K562 (cell line): ENCODE results near the gene CCT7. TPM values are rescaled to one million over a fixed set of nuclear protein-coding genes. Genes with fewer than 3 reads are reported as not detected.
A peak's percentile ranks its signal among the peaks of the same experiment; 100 is the strongest.

ENCODE experiments used
- C11orf30 ChIP-seq: fragments of 450-650 bp; IDR thresholded peaks from 2 replicates; pipeline ENCODE4 v1.6.1; 2016; ENCODE audit warnings: low read depth, mild to moderate bottlenecking
- HNRNPK ChIP-seq: fragments of 200-400 bp; formaldehyde crosslinking; IDR thresholded peaks from one replicate; pipeline ENCODE4 v1.6.1; 2018; ENCODE audit warnings: mild to moderate bottlenecking, low read depth, low read length; ENCODE audit not compliant: poor library complexity, severe bottlenecking
- HSF4 ChIP-seq: fragments of 250-450 bp; sonication (Bioruptor Pico); IDR thresholded peaks from 2 replicates; pipeline ENCODE4 v2.1.2; 2022; ENCODE audit warnings: mild to moderate bottlenecking, moderate library complexity, borderline replicate concordance
- PHTF2 ChIP-seq: fragments of 250-450 bp; sonication (Bioruptor Pico); IDR thresholded peaks from 2 replicates; pipeline ENCODE4 v1.5.0; 2021; ENCODE audit warnings: mild to moderate bottlenecking
- POLR2G ChIP-seq: fragments of 200-400 bp; formaldehyde crosslinking; IDR thresholded peaks from 2 replicates; pipeline ENCODE4 v1.6.1; 2017; ENCODE audit warnings: low read depth, mild to moderate bottlenecking, antibody characterized with exemption, low read length, moderate library complexity
- PTRF ChIP-seq: fragments of 450-650 bp; IDR thresholded peaks from 2 replicates; pipeline ENCODE4 v1.6.1; 2016; ENCODE audit warnings: mild to moderate bottlenecking, missing genetic modification characterization, missing compliant biosample characterization
- ZNF212 ChIP-seq: fragments of 450-650 bp; formaldehyde crosslinking; IDR thresholded peaks from 2 replicates; pipeline ENCODE4 v1.4.0; 2020; ENCODE audit warnings: mild to moderate bottlenecking
- polyA plus RNA-seq, 8 experiments: library from polyadenylated mRNA; depleted of rRNA in 4 of 8; stranded (reverse) in 5 of 8; unstranded in 3 of 8; fragments of >200 nt; fragmentation: Nextera tagmentation in 2 of 8; fragmentation: Illumina TruSeq in 1 of 8; extraction: Ambion mirVana in 2 of 8; extraction: Trizol in 1 of 8; gene quantifications; 2 replicates each; pipeline versions ENCODE4 v1.2.1 to v1.2.3, GENCODE V29; 2011 to 2014; ENCODE audit warnings: inconsistent platforms in 1 of 8, missing spikeins in 1 of 8
- total RNA-seq, 7 experiments: library from RNA; depleted of rRNA in 6 of 7; stranded (reverse); fragments of >200 nt in 6 of 7; fragmentation: Illumina TruSeq in 2 of 7; extraction: Trizol in 2 of 7; gene quantifications; 2 replicates each; pipeline versions ENCODE4 v1.2.1 to v1.2.3, GENCODE V29; 2011 to 2021; ENCODE audit warnings: low replicate concordance in 1 of 7
- TF ChIP-seq, protein P1 (sequence below): sonication (generic); formaldehyde crosslinking; IDR thresholded peaks from 2 replicates; pipeline ENCODE4 v1.8.1; 2023; ENCODE audit warnings: missing genetic modification reagents, mild to moderate bottlenecking, borderline replicate concordance
- TF ChIP-seq, protein P2 (sequence below): fragments of 450-650 bp; IDR thresholded peaks from 2 replicates; pipeline ENCODE4 v1.6.1; 2017; ENCODE audit warnings: antibody characterized with exemption, mild to moderate bottlenecking
- TF ChIP-seq, protein P3 (sequence below): fragments of 200-800 bp; sonication (Bioruptor generic); IDR thresholded peaks from 2 replicates; pipeline ENCODE4 v1.6.1; 2017; ENCODE audit warnings: missing genetic modification characterization, missing compliant biosample characterization

Gene CCT7
- total and polyA plus RNA-seq, 9 of the 15 experiments (the other 6 are each of a cell fraction or from before 2014, with no cell fraction given) = 326 to 856 (median 638) TPM

DNA sequence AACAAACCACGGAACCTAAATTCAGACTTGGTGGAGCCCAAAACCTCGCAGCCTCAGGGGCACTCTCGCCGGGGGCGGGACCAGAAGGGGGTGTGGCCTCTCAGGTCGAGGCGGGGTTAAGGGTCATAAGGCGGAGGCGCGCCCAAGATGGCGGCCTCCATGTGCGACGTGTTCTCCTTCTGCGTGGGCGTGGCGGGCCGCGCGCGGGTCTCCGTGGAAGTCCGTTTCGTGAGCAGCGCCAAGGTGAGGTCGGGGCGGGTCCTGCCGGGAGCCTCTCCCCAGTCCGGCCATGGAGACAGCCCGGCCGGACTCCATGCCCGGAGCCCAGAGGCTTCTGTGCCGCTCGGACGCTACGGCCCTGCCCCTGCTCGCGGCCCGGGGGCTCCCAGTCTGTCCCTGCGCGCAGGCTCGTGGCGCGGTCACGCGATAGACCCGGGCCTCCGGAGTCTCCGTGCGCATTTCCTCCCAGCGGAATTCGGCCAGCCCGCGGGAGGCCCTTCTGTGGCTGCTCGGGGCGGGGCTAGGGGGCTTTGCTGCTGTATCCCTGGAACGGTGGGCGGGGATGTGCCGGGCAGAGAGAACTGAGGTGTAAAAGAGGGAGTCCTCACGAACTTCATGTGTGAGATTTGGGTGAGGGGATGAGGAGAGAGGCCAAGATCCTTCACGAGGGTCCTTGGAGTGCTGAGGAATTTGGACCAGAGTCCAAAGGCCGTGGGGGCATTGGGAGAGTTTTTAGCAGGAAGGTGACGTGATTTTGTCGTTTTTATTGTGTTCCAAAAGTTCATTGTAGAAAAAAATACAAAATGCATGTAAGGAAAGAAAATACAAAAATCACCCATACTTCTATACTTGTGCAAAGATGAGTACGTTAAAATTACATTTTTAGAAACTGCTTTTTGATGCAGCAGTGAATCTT is 19.7 kb upstream of the CCT7 start, which contains the start of gene SMYD5 (continued):
- TF ChIP-seq, protein P1, sequence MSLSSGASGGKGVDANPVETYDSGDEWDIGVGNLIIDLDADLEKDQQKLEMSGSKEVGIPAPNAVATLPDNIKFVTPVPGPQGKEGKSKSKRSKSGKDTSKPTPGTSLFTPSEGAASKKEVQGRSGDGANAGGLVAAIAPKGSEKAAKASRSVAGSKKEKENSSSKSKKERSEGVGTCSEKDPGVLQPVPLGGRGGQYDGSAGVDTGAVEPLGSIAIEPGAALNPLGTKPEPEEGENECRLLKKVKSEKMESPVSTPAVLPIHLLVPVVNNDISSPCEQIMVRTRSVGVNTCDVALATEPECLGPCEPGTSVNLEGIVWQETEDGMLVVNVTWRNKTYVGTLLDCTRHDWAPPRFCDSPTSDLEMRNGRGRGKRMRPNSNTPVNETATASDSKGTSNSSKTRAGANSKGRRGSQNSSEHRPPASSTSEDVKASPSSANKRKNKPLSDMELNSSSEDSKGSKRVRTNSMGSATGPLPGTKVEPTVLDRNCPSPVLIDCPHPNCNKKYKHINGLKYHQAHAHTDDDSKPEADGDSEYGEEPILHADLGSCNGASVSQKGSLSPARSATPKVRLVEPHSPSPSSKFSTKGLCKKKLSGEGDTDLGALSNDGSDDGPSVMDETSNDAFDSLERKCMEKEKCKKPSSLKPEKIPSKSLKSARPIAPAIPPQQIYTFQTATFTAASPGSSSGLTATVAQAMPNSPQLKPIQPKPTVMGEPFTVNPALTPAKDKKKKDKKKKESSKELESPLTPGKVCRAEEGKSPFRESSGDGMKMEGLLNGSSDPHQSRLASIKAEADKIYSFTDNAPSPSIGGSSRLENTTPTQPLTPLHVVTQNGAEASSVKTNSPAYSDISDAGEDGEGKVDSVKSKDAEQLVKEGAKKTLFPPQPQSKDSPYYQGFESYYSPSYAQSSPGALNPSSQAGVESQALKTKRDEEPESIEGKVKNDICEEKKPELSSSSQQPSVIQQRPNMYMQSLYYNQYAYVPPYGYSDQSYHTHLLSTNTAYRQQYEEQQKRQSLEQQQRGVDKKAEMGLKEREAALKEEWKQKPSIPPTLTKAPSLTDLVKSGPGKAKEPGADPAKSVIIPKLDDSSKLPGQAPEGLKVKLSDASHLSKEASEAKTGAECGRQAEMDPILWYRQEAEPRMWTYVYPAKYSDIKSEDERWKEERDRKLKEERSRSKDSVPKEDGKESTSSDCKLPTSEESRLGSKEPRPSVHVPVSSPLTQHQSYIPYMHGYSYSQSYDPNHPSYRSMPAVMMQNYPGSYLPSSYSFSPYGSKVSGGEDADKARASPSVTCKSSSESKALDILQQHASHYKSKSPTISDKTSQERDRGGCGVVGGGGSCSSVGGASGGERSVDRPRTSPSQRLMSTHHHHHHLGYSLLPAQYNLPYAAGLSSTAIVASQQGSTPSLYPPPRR (CRISPR knock-in tag) = no peak
- peak; percentile 85 for TF ChIP-seq POLR2G
- TF ChIP-seq, protein P2, sequence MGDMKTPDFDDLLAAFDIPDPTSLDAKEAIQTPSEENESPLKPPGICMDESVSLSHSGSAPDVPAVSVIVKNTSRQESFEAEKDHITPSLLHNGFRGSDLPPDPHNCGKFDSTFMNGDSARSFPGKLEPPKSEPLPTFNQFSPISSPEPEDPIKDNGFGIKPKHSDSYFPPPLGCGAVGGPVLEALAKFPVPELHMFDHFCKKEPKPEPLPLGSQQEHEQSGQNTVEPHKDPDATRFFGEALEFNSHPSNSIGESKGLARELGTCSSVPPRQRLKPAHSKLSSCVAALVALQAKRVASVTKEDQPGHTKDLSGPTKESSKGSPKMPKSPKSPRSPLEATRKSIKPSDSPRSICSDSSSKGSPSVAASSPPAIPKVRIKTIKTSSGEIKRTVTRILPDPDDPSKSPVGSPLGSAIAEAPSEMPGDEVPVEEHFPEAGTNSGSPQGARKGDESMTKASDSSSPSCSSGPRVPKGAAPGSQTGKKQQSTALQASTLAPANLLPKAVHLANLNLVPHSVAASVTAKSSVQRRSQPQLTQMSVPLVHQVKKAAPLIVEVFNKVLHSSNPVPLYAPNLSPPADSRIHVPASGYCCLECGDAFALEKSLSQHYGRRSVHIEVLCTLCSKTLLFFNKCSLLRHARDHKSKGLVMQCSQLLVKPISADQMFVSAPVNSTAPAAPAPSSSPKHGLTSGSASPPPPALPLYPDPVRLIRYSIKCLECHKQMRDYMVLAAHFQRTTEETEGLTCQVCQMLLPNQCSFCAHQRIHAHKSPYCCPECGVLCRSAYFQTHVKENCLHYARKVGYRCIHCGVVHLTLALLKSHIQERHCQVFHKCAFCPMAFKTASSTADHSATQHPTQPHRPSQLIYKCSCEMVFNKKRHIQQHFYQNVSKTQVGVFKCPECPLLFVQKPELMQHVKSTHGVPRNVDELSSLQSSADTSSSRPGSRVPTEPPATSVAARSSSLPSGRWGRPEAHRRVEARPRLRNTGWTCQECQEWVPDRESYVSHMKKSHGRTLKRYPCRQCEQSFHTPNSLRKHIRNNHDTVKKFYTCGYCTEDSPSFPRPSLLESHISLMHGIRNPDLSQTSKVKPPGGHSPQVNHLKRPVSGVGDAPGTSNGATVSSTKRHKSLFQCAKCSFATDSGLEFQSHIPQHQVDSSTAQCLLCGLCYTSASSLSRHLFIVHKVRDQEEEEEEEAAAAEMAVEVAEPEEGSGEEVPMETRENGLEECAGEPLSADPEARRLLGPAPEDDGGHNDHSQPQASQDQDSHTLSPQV = no peak
- TF ChIP-seq PHTF2 = no peak
- no peak for TF ChIP-seq ZNF212 (CRISPR knock-in tag)
- TF ChIP-seq C11orf30 = peak; percentile 51
- TF ChIP-seq HSF4 = no peak
- TF ChIP-seq, protein P3, sequence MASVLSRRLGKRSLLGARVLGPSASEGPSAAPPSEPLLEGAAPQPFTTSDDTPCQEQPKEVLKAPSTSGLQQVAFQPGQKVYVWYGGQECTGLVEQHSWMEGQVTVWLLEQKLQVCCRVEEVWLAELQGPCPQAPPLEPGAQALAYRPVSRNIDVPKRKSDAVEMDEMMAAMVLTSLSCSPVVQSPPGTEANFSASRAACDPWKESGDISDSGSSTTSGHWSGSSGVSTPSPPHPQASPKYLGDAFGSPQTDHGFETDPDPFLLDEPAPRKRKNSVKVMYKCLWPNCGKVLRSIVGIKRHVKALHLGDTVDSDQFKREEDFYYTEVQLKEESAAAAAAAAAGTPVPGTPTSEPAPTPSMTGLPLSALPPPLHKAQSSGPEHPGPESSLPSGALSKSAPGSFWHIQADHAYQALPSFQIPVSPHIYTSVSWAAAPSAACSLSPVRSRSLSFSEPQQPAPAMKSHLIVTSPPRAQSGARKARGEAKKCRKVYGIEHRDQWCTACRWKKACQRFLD (CRISPR knock-in tag) = peak; percentile 48; the same call in 1 of the 2 replicates
- TF ChIP-seq HNRNPK = no peak
- TF ChIP-seq PTRF (tag) = no peak
